A673 (cell line): Measurements from ENCODE around the gene VAV2.

ENCODE experiments used
- EZH2 ChIP-seq: fragments of 200-600 bp; sonication (generic); IDR thresholded peaks from 2 replicates; pipeline ENCODE4 v1.6.1; 2017; ENCODE audit warnings: borderline replicate concordance, low read depth, mild to moderate bottlenecking, mixed read lengths, antibody characterized with exemption, low read length; ENCODE audit not compliant: poor library complexity, severe bottlenecking
- TF ChIP-seq, protein P1 (sequence below): fragments of 300-800, 200-600 bp; sonication (generic); conservative IDR thresholded peaks from 2 replicates; pipeline ENCODE4 v1.5.1; 2017; ENCODE audit warnings: low read depth, mild to moderate bottlenecking, antibody characterized with exemption, low read length, moderate library complexity, mixed read lengths

DNA sequence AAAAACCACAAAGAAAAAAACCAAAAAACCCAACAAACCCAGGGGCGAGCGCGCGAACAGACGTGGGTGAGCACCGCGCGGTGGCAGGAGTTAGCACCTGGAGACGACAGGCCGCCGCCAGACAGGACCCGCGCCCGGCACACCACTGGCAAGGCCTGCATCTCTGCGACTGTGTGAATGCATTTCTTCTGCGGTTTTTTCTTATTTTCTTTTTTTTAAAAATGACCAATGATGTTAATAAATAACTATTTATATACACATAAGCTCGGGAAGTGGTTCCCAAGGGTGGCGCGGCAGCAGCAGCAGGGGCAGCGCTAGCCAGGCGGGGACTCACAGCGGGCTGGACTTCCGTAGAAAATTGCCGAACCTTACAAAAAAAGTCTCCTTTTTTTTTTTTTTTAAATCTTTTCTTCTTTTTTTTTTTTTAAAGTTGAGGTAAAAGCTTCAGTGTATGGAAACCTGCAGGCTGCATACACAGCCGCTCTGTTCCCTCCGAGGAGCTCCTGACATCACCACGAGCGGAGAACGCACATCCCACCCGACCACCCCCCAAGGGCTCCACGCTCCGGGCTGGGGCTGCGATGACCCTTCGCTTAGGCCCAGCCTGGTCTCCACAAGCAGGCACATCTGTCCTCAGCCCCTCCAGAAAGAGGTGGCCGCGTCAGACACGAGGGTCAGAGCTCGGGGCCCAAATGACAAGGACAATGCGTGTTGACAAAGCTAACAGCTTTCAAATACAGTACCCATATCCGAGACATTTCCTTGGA is 40.5 kb upstream of the VAV2 start:
- TF ChIP-seq, protein P1, sequence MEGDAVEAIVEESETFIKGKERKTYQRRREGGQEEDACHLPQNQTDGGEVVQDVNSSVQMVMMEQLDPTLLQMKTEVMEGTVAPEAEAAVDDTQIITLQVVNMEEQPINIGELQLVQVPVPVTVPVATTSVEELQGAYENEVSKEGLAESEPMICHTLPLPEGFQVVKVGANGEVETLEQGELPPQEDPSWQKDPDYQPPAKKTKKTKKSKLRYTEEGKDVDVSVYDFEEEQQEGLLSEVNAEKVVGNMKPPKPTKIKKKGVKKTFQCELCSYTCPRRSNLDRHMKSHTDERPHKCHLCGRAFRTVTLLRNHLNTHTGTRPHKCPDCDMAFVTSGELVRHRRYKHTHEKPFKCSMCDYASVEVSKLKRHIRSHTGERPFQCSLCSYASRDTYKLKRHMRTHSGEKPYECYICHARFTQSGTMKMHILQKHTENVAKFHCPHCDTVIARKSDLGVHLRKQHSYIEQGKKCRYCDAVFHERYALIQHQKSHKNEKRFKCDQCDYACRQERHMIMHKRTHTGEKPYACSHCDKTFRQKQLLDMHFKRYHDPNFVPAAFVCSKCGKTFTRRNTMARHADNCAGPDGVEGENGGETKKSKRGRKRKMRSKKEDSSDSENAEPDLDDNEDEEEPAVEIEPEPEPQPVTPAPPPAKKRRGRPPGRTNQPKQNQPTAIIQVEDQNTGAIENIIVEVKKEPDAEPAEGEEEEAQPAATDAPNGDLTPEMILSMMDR, result no peak
- no peak for TF ChIP-seq EZH2
